GF-D8 (cell line): ENCODE data around the gene DYNLL1.
"Not testable (repeated sequence)": the region's sequence is repeated elsewhere in the genome, so short reads cannot be mapped to it uniquely, and the experiment has no call there.

Experiments
- DNase-seq: peaks from one replicate; lab custom pipeline; 2025; lab: John Stamatoyannopoulos, UW

Gene DYNLL1

GRCh38 chr12:120474616-120474960, 21.3 kb upstream of the DYNLL1 start:
- DNase-seq: peak; percentile 38

GRCh38 chr12:120475643-120476042, 20.3 kb upstream of the DYNLL1 start:
- DNase-seq: no peak

GRCh38 chr12:120479458-120479857, 16.5 kb upstream of the DYNLL1 start:
- DNase-seq: no peak

GRCh38 chr12:120480211-120480610, 15.7 kb upstream of the DYNLL1 start:
- no peak for DNase-seq

- DNase-seq: no peak
Measured at GRCh38 chr12:120481022-120481767, 14.7 kb upstream of the DYNLL1 start.

GRCh38 chr12:120483621-120484020, 12.3 kb upstream of the DYNLL1 start:
- DNase-seq: no peak

- no peak for DNase-seq
Measured at GRCh38 chr12:120485961-120486881, 9.7 kb upstream of the DYNLL1 start.

- DNase-seq: not testable (repeated sequence)
Measured at GRCh38 chr12:120487552-120487951, 8.4 kb upstream of the DYNLL1 start.

GRCh38 chr12:120488057-120488640, 7.8 kb upstream of the DYNLL1 start:
- no peak for DNase-seq

GRCh38 chr12:120489018-120489417, 6.9 kb upstream of the DYNLL1 start:
- DNase-seq: no peak

GRCh38 chr12:120490325-120490724, 5.6 kb upstream of the DYNLL1 start:
- DNase-seq: no peak

GRCh38 chr12:120490833-120491512, 4.9 kb upstream of the DYNLL1 start:
- no peak for DNase-seq

- no peak for DNase-seq
Measured at GRCh38 chr12:120495186-120495730, 655 bp upstream of the DYNLL1 start.

GRCh38 chr12:120496413-120497340, 764 bp downstream of the DYNLL1 start:
- peak; percentile 28 for DNase-seq

GRCh38 chr12:120497524-120498150, 1.7 kb downstream of the DYNLL1 start:
- no peak for DNase-seq

- no peak for DNase-seq
Measured at GRCh38 chr12:120498870-120499515, 3.1 kb downstream of the DYNLL1 start.

- DNase-seq: no peak
Measured at GRCh38 chr12:120500581-120500980, 4.7 kb downstream of the DYNLL1 start.

GRCh38 chr12:120504587-120504986, 8.7 kb downstream of the DYNLL1 start:
- DNase-seq: no peak

- DNase-seq: no peak
Measured at GRCh38 chr12:120508537-120508936, 12.6 kb downstream of the DYNLL1 start.

- DNase-seq: no peak
Measured at GRCh38 chr12:120514002-120514401, 18.1 kb downstream of the DYNLL1 start.
